ENCODE measurements around the gene CHST7.
"Not testable (repeated sequence)": the region's sequence is repeated elsewhere in the genome, so short reads cannot be mapped to it uniquely, and the experiment has no call there.

- TF ChIP-seq JUND (IDR thresholded peaks at IDR 0.05; ENCODE audit: low read depth, low read length); CTCF (IDR thresholded peaks at IDR 0.05 in 2 of 3, conservative IDR thresholded peaks at IDR 0.05 in 1 of 3; ENCODE audit: control insufficient read depth in 2 of 3, extremely low read depth in 1 of 3, insufficient read depth in 1 of 3, low read depth in 3 of 3, low read length in 3 of 3); POLR2A (IDR thresholded peaks at IDR 0.05; ENCODE audit: low read depth, low read length): not testable (repeated sequence)
Observed at GRCh38 chrX:46529740-46530403, 43.7 kb upstream of the CHST7 start.

All from GM12878 (cell line).